GM21515 (cell line): ENCODE data around the gene SSX2IP.
"Not testable (repeated sequence)": the region's sequence is repeated elsewhere in the genome, so short reads cannot be mapped to it uniquely, and the experiment has no call there.

ENCODE experiments used
- ATAC-seq: cut with Tn5 transposase; IDR thresholded peaks from one replicate; pipeline ENCODE4 v1.9.1; 2021; ENCODE audit not compliant: unreplicated experiment

SSX2IP gene

GRCh38 chr1:84690397-84691121, at the start of gene SSX2IP:
TSS of gene SSX2IP (minus strand) at chr1:84690461. CDS start at chr1:84671219, 19,242 bp downstream.
- ATAC-seq = peak; percentile 94

- no peak for ATAC-seq
These were observed 48.0 kb upstream of the SSX2IP start for GRCh38 chr1:84738237-84738636.

- ATAC-seq = no peak
These were observed 47.3 kb upstream of the SSX2IP start for GRCh38 chr1:84737590-84737989.

- no peak for ATAC-seq
These were observed 46.7 kb upstream of the SSX2IP start for GRCh38 chr1:84736944-84737343.

GRCh38 chr1:84736445-84736844, 46.2 kb upstream of the SSX2IP start:
- ATAC-seq = no peak

- no peak for ATAC-seq
These were observed 45.2 kb upstream of the SSX2IP start for GRCh38 chr1:84735483-84735882.

GRCh38 chr1:84732520-84732919, 42.3 kb upstream of the SSX2IP start:
- ATAC-seq = no peak

- ATAC-seq = no peak
These were observed 41.3 kb upstream of the SSX2IP start for GRCh38 chr1:84731519-84731918.

- ATAC-seq = not testable (repeated sequence)
These were observed 37.5 kb upstream of the SSX2IP start for GRCh38 chr1:84727711-84728110.

GRCh38 chr1:84726593-84727499, 36.6 kb upstream of the SSX2IP start:
- no peak for ATAC-seq

GRCh38 chr1:84724128-84724860, 34.0 kb upstream of the SSX2IP start:
- ATAC-seq = peak; percentile 64

- no peak for ATAC-seq
These were observed 32.5 kb upstream of the SSX2IP start for GRCh38 chr1:84722794-84723193.

- not testable (repeated sequence) for ATAC-seq
These were observed 31.6 kb upstream of the SSX2IP start for GRCh38 chr1:84721872-84722271.

GRCh38 chr1:84721152-84721551, 30.9 kb upstream of the SSX2IP start:
- no peak for ATAC-seq

GRCh38 chr1:84720221-84720780, 30.0 kb upstream of the SSX2IP start:
- no peak for ATAC-seq

GRCh38 chr1:84719543-84720217, 29.4 kb upstream of the SSX2IP start:
- no peak for ATAC-seq

- no peak for ATAC-seq
These were observed 25.2 kb upstream of the SSX2IP start for GRCh38 chr1:84715342-84716019.

- ATAC-seq = no peak
These were observed 22.1 kb upstream of the SSX2IP start for GRCh38 chr1:84712276-84712874.

GRCh38 chr1:84711869-84712268, 21.6 kb upstream of the SSX2IP start:
- no peak for ATAC-seq

- ATAC-seq = no peak
These were observed 20.9 kb upstream of the SSX2IP start for GRCh38 chr1:84711121-84711520.
